Measurements from ENCODE around the gene SLC5A2. TPM values are rescaled to one million over a fixed set of nuclear protein-coding genes. Genes with fewer than 3 reads are reported as not detected.

Gene SLC5A2
- total and polyA plus RNA-seq, 3 donors from 2014 or later: 5.8 to 18.1 (median 6.9) TPM

GRCh38 chr16:31496670-31497069 lies 13.7 kb downstream of the SLC5A2 start:
- no peak overlapping the region for H3K27ac ChIP-seq
- H3K4me1 ChIP-seq: no peaks in the 10 kb centered on the region
- H3K4me3 ChIP-seq: no peak overlapping the region
- no peaks in the 10 kb centered on the region for H3K27me3 ChIP-seq
- WGBS, 2 donors: 87 to 92% methylated on average over 9 to 10 of the region's 10 CpGs
- intact Hi-C loops (cut with DNase I; ENCODE audit: low total_unique reads): no loop called here
- DNase-seq: no peak
- TF ChIP-seq CTCF (IDR thresholded peaks at IDR 0.05) (no peak), POLR2A (IDR thresholded peaks at IDR 0.05) (no peak)
- no peaks in the 10 kb centered on the region for H3K36me3 ChIP-seq (ENCODE audit: low read depth, missing control alignments)
- no peaks in the 10 kb centered on the region for H3K9me3 ChIP-seq

GRCh38 chr16:31498493-31498892 lies 15.6 kb downstream of the SLC5A2 start:
- H3K9me3 ChIP-seq: no peaks in the 10 kb centered on the region
- 94 to 96% methylated on average over 8 of the region's 8 CpGs for WGBS, 2 donors
- H3K36me3 ChIP-seq (ENCODE audit: low read depth, missing control alignments): no peaks in the 10 kb centered on the region
- H3K4me3 ChIP-seq: no peak overlapping the region
- DNase-seq: no peak
- H3K27me3 ChIP-seq: no peaks in the 10 kb centered on the region
- no peaks in the 10 kb centered on the region for H3K4me1 ChIP-seq
- TF ChIP-seq POLR2A (IDR thresholded peaks at IDR 0.05): no peak
- TF ChIP-seq CTCF (IDR thresholded peaks at IDR 0.05): no peak
- intact Hi-C loops (cut with DNase I; ENCODE audit: low total_unique reads): no loop called here
- H3K27ac ChIP-seq: no peak overlapping the region

- no peak for TF ChIP-seq CTCF (IDR thresholded peaks at IDR 0.05)
- TF ChIP-seq POLR2A (IDR thresholded peaks at IDR 0.05): no peak
- H3K4me3 ChIP-seq: no peak overlapping the region
- no peak for DNase-seq
- H3K27ac ChIP-seq: no peak overlapping the region
- no peaks in the 10 kb centered on the region for H3K4me1 ChIP-seq
- no peaks in the 10 kb centered on the region for H3K27me3 ChIP-seq
- no peaks in the 10 kb centered on the region for H3K9me3 ChIP-seq
- intact Hi-C loops (cut with DNase I; ENCODE audit: low total_unique reads): no loop called here
- no peaks in the 10 kb centered on the region for H3K36me3 ChIP-seq (ENCODE audit: low read depth, missing control alignments)
- WGBS, 2 donors: 90 to 100% methylated on average over 5 to 8 of the region's 8 CpGs
Observed at GRCh38 chr16:31499928-31500327, 17.0 kb downstream of the SLC5A2 start.

- Histone ChIP-seq H3K36me3 (ENCODE audit: low read depth, missing control alignments) (no peaks in the 10 kb centered on the region), H3K9me3 (no peaks in the 10 kb centered on the region), H3K27ac (no peak overlapping the region), H3K27me3 (no peaks in the 10 kb centered on the region), H3K4me1 (peaks cover under 1% of the 10 kb centered on the region), H3K4me3 (no peak overlapping the region)
- no peak for DNase-seq
- WGBS, 2 donors: 81 to 88% methylated on average over 3 of the region's 3 CpGs
- intact Hi-C loops (cut with DNase I; ENCODE audit: low total_unique reads): no loop called here
- no peak for TF ChIP-seq POLR2A (IDR thresholded peaks at IDR 0.05)
- no peak for TF ChIP-seq CTCF (IDR thresholded peaks at IDR 0.05)
Observed at GRCh38 chr16:31501226-31501965, 18.5 kb downstream of the SLC5A2 start.

- H3K27me3 ChIP-seq: no peaks in the 10 kb centered on the region
- no peaks in the 10 kb centered on the region for H3K36me3 ChIP-seq (ENCODE audit: low read depth, missing control alignments)
- H3K4me1 ChIP-seq: peaks cover 6% of the 10 kb centered on the region
- H3K27ac ChIP-seq: no peak overlapping the region
- no peak for DNase-seq
- intact Hi-C loops (cut with DNase I; ENCODE audit: low total_unique reads): no loop called here
- no peak for TF ChIP-seq CTCF (IDR thresholded peaks at IDR 0.05)
- no peak for TF ChIP-seq POLR2A (IDR thresholded peaks at IDR 0.05)
- H3K9me3 ChIP-seq: no peaks in the 10 kb centered on the region
- WGBS, 2 donors: 82 to 83% methylated on average over 4 of the region's 4 CpGs
- H3K4me3 ChIP-seq: no peak overlapping the region
Observed at GRCh38 chr16:31501966-31502348, 19.0 kb downstream of the SLC5A2 start.
